GM19397 (cell line): ENCODE results near the gene AATK.
"Not testable (repeated sequence)": the region's sequence is repeated elsewhere in the genome, so short reads cannot be mapped to it uniquely, and the experiment has no call there.

ENCODE experiments used
- ATAC-seq: cut with Tn5 transposase; IDR thresholded peaks from one replicate; pipeline ENCODE4 v1.9.1; 2021; ENCODE audit warnings: mild to moderate bottlenecking, moderate library complexity; ENCODE audit not compliant: unreplicated experiment

The AATK gene

GRCh38 chr17:81148571-81148970, 17.4 kb downstream of the AATK start:
- no peak for ATAC-seq

- no peak for ATAC-seq
Measured at GRCh38 chr17:81147701-81148100, 18.3 kb downstream of the AATK start.

GRCh38 chr17:81146208-81146607, 19.8 kb downstream of the AATK start:
- ATAC-seq, result not testable (repeated sequence)

GRCh38 chr17:81144423-81144781, 21.6 kb downstream of the AATK start:
- ATAC-seq, result no peak

GRCh38 chr17:81143717-81144422, 22.2 kb downstream of the AATK start:
- no peak for ATAC-seq

- ATAC-seq, result no peak
Measured at GRCh38 chr17:81143200-81143527, 22.9 kb downstream of the AATK start.

GRCh38 chr17:81142301-81143199, 23.5 kb downstream of the AATK start:
- no peak for ATAC-seq

- no peak for ATAC-seq
Measured at GRCh38 chr17:81140695-81141094, 25.3 kb downstream of the AATK start.

- no peak for ATAC-seq
Measured at GRCh38 chr17:81140018-81140417, 26.0 kb downstream of the AATK start.

- no peak for ATAC-seq
Measured at GRCh38 chr17:81139428-81139827, 26.6 kb downstream of the AATK start.

- ATAC-seq, result no peak
Measured at GRCh38 chr17:81138500-81138899, 27.5 kb downstream of the AATK start.

GRCh38 chr17:81138083-81138482, 27.9 kb downstream of the AATK start:
- no peak for ATAC-seq

- ATAC-seq, result no peak
Measured at GRCh38 chr17:81137248-81137647, 28.8 kb downstream of the AATK start.

- no peak for ATAC-seq
Measured at GRCh38 chr17:81136366-81136765, 29.7 kb downstream of the AATK start.

GRCh38 chr17:81135505-81136278, 30.3 kb downstream of the AATK start:
- no peak for ATAC-seq

- ATAC-seq, result no peak
Measured at GRCh38 chr17:81134064-81134781, 31.8 kb downstream of the AATK start.

- no peak for ATAC-seq
Measured at GRCh38 chr17:81132770-81133723, 33.0 kb downstream of the AATK start.

GRCh38 chr17:81132197-81132540, 33.9 kb downstream of the AATK start:
- no peak for ATAC-seq

- ATAC-seq, result no peak
Measured at GRCh38 chr17:81131486-81132196, 34.4 kb downstream of the AATK start.
